VCaP (cell line): ENCODE data around the gene TTC28.

ENCODE experiments used
- H3K27ac ChIP-seq: fragments of 450-650 bp; 2 replicates; pipeline ENCODE4 v1.5.1; 2017
- CTCF ChIP-seq: fragments of 450-650 bp; conservative IDR thresholded peaks from 2 replicates; pipeline ENCODE4 v1.5.1; 2017; ENCODE audit warnings: mild to moderate bottlenecking, moderate library complexity

The TTC28 gene

DNA sequence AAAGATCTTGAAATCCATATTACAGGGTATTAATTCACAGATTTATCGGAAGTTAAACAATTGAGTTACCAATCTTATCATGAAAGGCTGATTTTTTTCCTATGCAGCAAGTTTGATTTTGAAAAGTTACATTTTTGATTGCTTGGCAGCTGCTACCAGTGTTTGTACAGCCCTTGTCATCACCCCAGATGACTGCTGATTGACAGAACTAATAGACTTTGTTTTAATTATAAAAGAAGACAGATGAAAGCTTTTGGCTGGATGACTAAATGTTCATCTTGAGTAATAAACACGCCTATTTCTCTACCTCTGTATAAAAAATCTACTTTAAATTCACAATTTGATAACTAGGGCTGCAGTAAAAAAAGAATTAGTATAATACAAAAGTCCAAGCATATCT lies 259.7 kb downstream of the TTC28 start:
- TF ChIP-seq CTCF = no peak
- H3K27ac ChIP-seq = no peak overlapping the region

DNA sequence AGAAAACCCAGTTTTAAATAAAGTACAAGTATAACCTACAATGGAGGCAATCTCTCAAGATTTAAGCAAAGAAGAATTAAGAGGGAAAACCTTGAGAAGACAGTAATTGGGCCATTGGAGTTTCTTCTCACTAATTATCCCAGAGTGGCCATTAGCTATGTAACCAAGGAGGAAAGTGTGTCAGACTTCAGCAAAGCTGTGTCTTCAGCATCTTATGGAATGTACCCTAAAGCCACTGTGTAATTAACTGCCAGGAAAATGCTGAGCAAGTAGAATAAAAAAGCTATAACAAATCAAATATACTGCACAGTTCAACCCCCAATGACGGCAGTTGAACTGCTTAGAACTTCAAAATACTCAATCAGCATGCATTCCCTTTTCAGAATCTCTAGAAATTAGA lies 261.6 kb downstream of the TTC28 start:
- H3K27ac ChIP-seq = no peak overlapping the region
- no peak for TF ChIP-seq CTCF

DNA sequence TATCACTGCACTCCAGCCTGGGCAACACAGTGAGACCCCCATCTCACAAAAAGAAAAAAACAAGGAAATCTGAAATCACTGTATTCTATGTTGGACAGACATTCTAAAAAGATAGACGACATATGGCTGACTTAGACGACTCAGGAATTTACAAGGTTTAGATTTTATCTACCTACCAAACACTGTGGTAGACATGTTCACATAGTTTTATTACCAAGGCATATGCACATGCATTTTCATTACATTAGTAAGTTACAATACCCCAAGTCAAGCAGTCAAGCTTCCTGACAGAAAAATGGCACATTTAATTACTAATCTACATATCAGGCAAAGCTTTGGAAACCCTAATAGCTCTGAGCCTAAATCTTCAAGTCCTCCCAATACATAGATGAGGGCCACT lies 262.2 kb downstream of the TTC28 start:
- no peak for TF ChIP-seq CTCF
- H3K27ac ChIP-seq = no peak overlapping the region

DNA sequence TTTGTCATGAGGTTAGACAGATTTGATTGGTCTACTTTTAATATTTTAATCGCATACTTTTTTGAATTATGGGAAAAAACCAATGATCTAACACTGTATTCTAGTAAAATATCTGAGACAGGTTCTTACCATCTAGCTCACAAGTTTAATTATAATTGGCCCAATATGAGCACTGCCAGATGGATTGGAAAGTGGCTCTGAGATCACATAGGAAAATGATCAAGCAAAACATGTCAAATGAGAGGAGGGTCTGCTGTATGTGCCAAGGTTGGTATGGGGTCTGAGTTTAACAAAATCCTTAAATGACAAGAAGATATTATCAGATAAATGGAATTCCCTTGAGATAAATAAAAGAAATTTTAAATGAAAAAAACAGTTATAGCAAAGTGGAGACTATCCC lies 264.7 kb downstream of the TTC28 start:
- H3K27ac ChIP-seq = no peak overlapping the region
- TF ChIP-seq CTCF = no peak

DNA sequence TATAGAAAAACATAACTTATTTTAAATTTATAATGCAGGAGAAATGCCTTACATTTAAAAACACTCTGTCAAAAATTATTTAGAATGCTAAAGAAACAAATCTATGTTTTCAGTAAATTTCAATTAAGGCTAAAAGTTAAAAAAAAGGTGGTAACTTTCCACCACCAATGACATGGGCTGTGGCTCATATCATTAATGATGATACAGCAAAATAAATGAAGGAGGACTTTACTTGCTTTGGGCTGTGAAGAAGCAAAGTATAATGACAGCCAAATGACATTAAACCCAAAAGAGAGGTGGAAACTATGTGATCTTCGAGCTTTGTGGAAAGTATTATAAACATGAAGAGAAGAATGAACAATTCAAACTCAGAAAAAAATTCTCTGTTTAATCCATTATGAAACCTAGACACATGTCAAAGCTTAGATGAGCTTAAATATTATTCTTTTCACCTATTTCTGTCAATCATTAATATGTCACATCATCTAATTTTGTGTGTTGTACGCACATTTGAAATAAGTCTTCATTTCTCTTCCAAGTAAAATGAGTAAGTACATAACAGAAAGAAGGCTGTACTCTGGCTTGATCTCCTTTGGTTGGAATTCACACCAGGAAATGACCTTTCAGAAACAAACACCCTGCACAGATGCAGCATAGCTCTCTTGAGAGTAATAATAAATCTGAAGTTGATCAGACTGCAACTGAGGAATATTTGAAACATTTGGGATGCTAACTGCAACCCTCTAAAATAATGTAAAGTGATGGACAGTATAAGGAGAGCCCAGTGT lies 265.8 kb downstream of the TTC28 start:
- TF ChIP-seq CTCF = no peak
- no peak overlapping the region for H3K27ac ChIP-seq

- no peak overlapping the region for H3K27ac ChIP-seq
- TF ChIP-seq CTCF = no peak
These were observed 267.5 kb downstream of the TTC28 start for GRCh38 chr22:28412109-28412508.

DNA sequence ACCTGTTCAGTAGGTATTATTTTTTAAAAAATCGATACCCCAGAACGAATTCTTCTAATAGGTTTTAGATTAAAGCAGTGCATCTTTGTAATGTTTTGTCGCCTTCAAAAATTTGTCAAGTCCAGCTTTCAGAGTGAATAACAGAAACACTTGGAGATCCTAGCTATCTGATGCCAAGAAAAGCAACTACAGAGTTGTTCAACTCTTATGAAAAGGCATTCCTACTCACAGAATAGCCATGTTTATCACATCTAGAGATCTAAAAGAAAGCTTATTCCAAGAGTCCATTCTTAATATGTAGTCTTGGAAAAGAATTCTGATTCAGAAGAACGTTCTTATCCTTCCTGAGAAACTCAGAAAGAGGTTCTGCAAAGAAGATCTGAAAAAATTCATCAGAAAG lies 268.5 kb downstream of the TTC28 start:
- TF ChIP-seq CTCF = no peak
- no peak overlapping the region for H3K27ac ChIP-seq
